Hepatocyte (in vitro differentiated cells): ENCODE measurements around the gene ITGB1BP2. TPM values are rescaled to one million over a fixed set of nuclear protein-coding genes. Genes with fewer than 3 reads are reported as not detected.
"Not testable (repeated sequence)": the region's sequence is repeated elsewhere in the genome, so short reads cannot be mapped to it uniquely, and the experiment has no call there.

Experiments used
- DNase-seq: peaks from one replicate; pipeline ENCODE4 v3.0.0-alpha.2; 2016; ENCODE audit warnings: low spot score
- H2AFZ ChIP-seq: fragments of 200-600 bp; sonication (generic); 2 replicates; pipeline ENCODE4 v1.6.0; 2016; ENCODE audit warnings: antibody characterized with exemption, mild to moderate bottlenecking
- H3K27ac ChIP-seq: fragments of 200-600 bp; sonication (generic); 2 replicates; pipeline ENCODE4 v1.5.1; 2016; ENCODE audit warnings: mild to moderate bottlenecking
- H3K27me3 ChIP-seq: fragments of 200-600 bp; sonication (generic); 2 replicates; pipeline ENCODE4 v1.6.1; 2016
- H3K36me3 ChIP-seq: fragments of 200-600 bp; sonication (generic); replicated peaks from 2 replicates; pipeline ENCODE4 v1.5.1; 2016; ENCODE audit warnings: low read depth; ENCODE audit not compliant: insufficient read depth
- H3K4me1 ChIP-seq: fragments of 200-600 bp; sonication (generic); 2 replicates; pipeline ENCODE4 v1.5.1; 2016; ENCODE audit warnings: mild to moderate bottlenecking, moderate library complexity; ENCODE audit not compliant: insufficient read depth
- H3K4me2 ChIP-seq: fragments of 200-600 bp; sonication (generic); 2 replicates; pipeline ENCODE4 v1.6.0; 2016
- H3K4me3 ChIP-seq: fragments of 200-600 bp; sonication (generic); 2 replicates; pipeline ENCODE4 v1.5.1; 2016; ENCODE audit warnings: mild to moderate bottlenecking
- H3K79me2 ChIP-seq: fragments of 200-600 bp; sonication (generic); 2 replicates; pipeline ENCODE4 v1.6.0; 2017; ENCODE audit warnings: mild to moderate bottlenecking
- H3K9me2 ChIP-seq: fragments of 200-600 bp; sonication (generic); replicated peaks from 2 replicates; pipeline ENCODE4 v1.6.0; 2017; ENCODE audit warnings: mild to moderate bottlenecking; ENCODE audit not compliant: insufficient read depth
- H3K9me3 ChIP-seq: fragments of 200-600 bp; sonication (generic); 2 replicates; pipeline ENCODE4 v1.5.1; 2016; ENCODE audit warnings: low read depth, mild to moderate bottlenecking
- H4K20me1 ChIP-seq: fragments of 200-600 bp; sonication (generic); 2 replicates; pipeline ENCODE4 v1.6.0; 2016; ENCODE audit warnings: mild to moderate bottlenecking; ENCODE audit not compliant: insufficient read depth, poor library complexity, severe bottlenecking
- CTCF ChIP-seq: fragments of 200-600 bp; sonication (generic); IDR thresholded peaks from 2 replicates; pipeline ENCODE4 v1.5.1; 2016; ENCODE audit warnings: antibody characterized with exemption, mild to moderate bottlenecking; ENCODE audit not compliant: poor library complexity
- EZH2 ChIP-seq: fragments of 200-600 bp; sonication (generic); IDR thresholded peaks from 2 replicates; pipeline ENCODE4 v1.6.1; 2016; ENCODE audit warnings: antibody characterized with exemption, mild to moderate bottlenecking, borderline replicate concordance
- EZH2phosphoT487 ChIP-seq: fragments of 200-600 bp; sonication (generic); IDR thresholded peaks from one replicate; pipeline ENCODE4 v1.6.1; 2018; ENCODE audit warnings: antibody characterized with exemption, mild to moderate bottlenecking, low read depth, moderate library complexity; ENCODE audit not compliant: unreplicated experiment, severe bottlenecking
- WGBS: methylation state at CpG from one replicate; pipeline ENCODE4 v1.1.6; 2016; ENCODE audit warnings: low lambda C conversion rate; ENCODE audit errors: missing lambda C conversion rate; 5-methylcytosine and 5-hydroxymethylcytosine counted together
- polyA plus RNA-seq: library from polyadenylated mRNA; unstranded; fragments of >200 nt; fragmentation: Nextera tagmentation; extraction: Ambion mirVana; gene quantifications from 2 replicates; pipeline ENCODE4 v1.2.1, GENCODE V29; 2016
- total RNA-seq: library from RNA; depleted of rRNA; stranded (reverse); fragments of >200 nt; gene quantifications from 2 replicates; pipeline ENCODE4 v1.2.3, GENCODE V29; 2014

ITGB1BP2 gene
- total and polyA plus RNA-seq, 2 experiments from 2014 or later: 0.15 to 1.6 TPM

DNA sequence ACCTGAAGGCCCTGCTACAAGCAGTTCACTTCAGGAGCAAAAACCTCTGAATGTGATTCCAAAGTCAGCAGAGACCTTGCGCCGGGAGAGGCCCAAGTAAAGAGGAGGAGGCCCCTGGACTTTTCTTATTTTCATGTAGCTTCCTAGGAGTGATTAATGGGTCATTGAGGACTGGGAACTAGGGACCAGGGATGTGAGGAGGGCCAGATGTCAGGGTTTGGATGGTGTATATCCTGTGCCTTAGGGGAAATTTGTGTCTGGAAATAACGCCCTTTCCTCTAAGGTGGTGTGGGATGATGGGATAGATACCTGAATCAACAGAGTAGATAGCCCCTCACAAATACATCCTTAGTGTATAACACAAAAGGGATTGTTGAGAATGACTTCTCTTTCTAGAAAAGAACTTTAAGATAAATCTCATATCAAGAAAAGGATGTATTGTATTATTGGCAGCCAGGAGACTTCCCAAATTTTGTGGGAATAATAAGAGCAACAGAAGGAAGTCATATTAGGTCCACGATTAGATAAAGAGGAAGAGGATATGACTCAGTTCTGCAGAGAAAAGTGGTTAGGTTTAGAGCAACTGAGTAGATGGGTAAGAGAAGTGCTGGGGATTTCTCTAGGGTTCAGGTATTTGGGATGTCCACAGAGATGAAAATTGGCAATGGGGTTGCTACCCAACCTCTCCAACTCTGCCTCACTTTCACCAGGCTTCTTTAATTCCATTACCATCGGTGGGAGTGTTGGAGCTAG lies 1.1 kb downstream of the ITGB1BP2 start:
- Histone ChIP-seq H3K4me2 (no peak overlapping the region), H2AFZ (no peak overlapping the region), H3K9me2 (no peaks in the 10 kb centered on the region), H3K27ac (no peak overlapping the region), H3K79me2 (no peaks in the 10 kb centered on the region), H3K9me3 (no peaks in the 10 kb centered on the region), H4K20me1 (no peaks in the 10 kb centered on the region), H3K27me3 (no peaks in the 10 kb centered on the region), H3K36me3 (no peaks in the 10 kb centered on the region), H3K4me3 (no peak overlapping the region), H3K4me1 (no peaks in the 10 kb centered on the region)
- DNase-seq: no peak
- 72% methylated on average over 5 of the region's 5 CpGs for WGBS
- no peak for TF ChIP-seq CTCF

DNA sequence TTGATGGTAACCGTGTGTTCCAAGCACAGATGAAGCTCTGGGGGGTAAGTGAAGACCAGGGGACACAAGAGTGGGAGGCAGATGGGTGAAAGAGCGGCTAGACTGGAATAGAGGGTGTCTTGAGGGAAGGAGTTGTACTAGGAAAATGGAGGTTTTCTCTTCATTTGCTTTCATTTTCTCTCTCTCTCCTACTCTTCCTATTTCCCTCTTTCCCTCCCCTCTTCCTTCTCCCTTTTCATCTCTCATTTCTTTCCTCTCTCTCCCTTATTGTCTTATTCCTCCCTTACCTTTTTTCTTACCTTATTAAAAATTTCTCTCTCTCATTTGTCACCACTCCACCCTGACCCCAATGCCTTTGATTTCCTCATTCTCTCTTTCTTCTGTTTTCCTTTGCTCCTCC lies 3.0 kb downstream of the ITGB1BP2 start:
- Histone ChIP-seq H3K4me3 (no peak overlapping the region), H3K27ac (no peak overlapping the region), H3K4me1 (no peaks in the 10 kb centered on the region), H3K9me2 (no peaks in the 10 kb centered on the region), H3K4me2 (no peak overlapping the region), H3K79me2 (no peaks in the 10 kb centered on the region), H3K36me3 (no peaks in the 10 kb centered on the region), H2AFZ (no peak overlapping the region), H3K27me3 (no peaks in the 10 kb centered on the region), H4K20me1 (no peaks in the 10 kb centered on the region), H3K9me3 (no peaks in the 10 kb centered on the region)
- no peak for TF ChIP-seq CTCF
- no peak for DNase-seq
- WGBS: 69% methylated on average over 2 of the region's 2 CpGs

GRCh38 chrX:71315917-71316316 lies 14.4 kb downstream of the ITGB1BP2 start:
- Histone ChIP-seq H3K79me2 (no peaks in the 10 kb centered on the region), H3K27ac (no peak overlapping the region), H3K27me3 (no peaks in the 10 kb centered on the region), H3K4me2 (no peak overlapping the region), H3K9me2 (no peaks in the 10 kb centered on the region), H3K4me1 (no peaks in the 10 kb centered on the region), H4K20me1 (no peaks in the 10 kb centered on the region), H3K9me3 (no peaks in the 10 kb centered on the region), H2AFZ (no peak overlapping the region), H3K36me3 (no peaks in the 10 kb centered on the region), H3K4me3 (no peak overlapping the region)
- 92% methylated on average over 7 of the region's 7 CpGs for WGBS
- TF ChIP-seq EZH2 (no peak), CTCF (no peak), EZH2phosphoT487 (no peak)
- DNase-seq: no peak

- H3K27ac ChIP-seq, DNase-seq, H3K79me2 ChIP-seq, H3K27me3 ChIP-seq, H3K4me1 ChIP-seq, H3K9me3 ChIP-seq, H3K4me2 ChIP-seq, H4K20me1 ChIP-seq, H3K36me3 ChIP-seq, H2AFZ ChIP-seq, H3K9me2 ChIP-seq, H3K4me3 ChIP-seq: not testable (repeated sequence)
- WGBS: 86% methylated on average over 1 of the region's 1 CpG
Observed at GRCh38 chrX:71316959-71317358, 15.4 kb downstream of the ITGB1BP2 start.
